GM12878 (cell line): ENCODE measurements around the gene CCR5AS.

Experiments used
- ATAC-seq: fragments of 200-7000 bp; cut with Tn5 transposase; 3 replicates; pipeline ENCODE4 v1.9.1; 2020; ENCODE audit warnings: mild to moderate bottlenecking, moderate library complexity
- BruUV-seq: library from RNA; stranded (reverse); fragments of 400-500 nt; replicated peaks from 2 replicates; lab custom pipeline; 2021; lab: Mats Ljungman, UMichigan
- CTCF ChIA-PET: fragments of 300-600 bp; sonication (Branson Sonifier 250); formaldehyde crosslinking; extraction: SDS; loops from one replicate; lab custom pipeline; 2021; ENCODE audit warnings: inconsistent platforms; lab: Yijun Ruan, JAX
- POLR2A ChIA-PET: fragments of 350-600 bp; formaldehyde crosslinking; extraction: SDS; loops from one replicate; lab custom pipeline; 2021; ENCODE audit warnings: inconsistent platforms; lab: Charles Lee
- RAD21 ChIA-PET: fragments of 300-600 bp; sonication (Branson Sonifier 250); formaldehyde crosslinking; loops from one replicate; lab custom pipeline; 2023; ENCODE audit warnings: antibody characterized with exemption; ENCODE audit not compliant: unreplicated experiment; lab: Charles Lee
- SMC1A ChIA-PET: fragments of 300-600 bp; sonication (Branson Sonifier 250); formaldehyde crosslinking; loops from one replicate; lab custom pipeline; 2023; ENCODE audit not compliant: unreplicated experiment, uncharacterized antibody; lab: Charles Lee
- DNase-seq: peaks from one replicate; pipeline ENCODE4 v3.0.0-alpha.2; 2011; ENCODE audit warnings: low read depth, low spot score
- FAIRE-seq: peaks from 3 replicates; lab custom pipeline; 2011; peaks lifted over from hg19 to GRCh38; lab: Jason Lieb, UNC
- H2AFZ ChIP-seq: 2 replicates; pipeline ENCODE4 v1.6.0; 2011; ENCODE audit warnings: low read depth, low read length, control low read depth; ENCODE audit not compliant: control insufficient read depth
- H3K27ac ChIP-seq: 2 replicates; pipeline ENCODE4 v1.5.1; 2011; ENCODE audit warnings: control low read depth; ENCODE audit not compliant: control insufficient read depth, insufficient read depth
- H3K27me3 ChIP-seq, 2 experiments: replicated peaks in 1 of 2; 2 replicates each; pipeline versions ENCODE4 v1.6.0 to v1.6.1; 2011; ENCODE audit warnings: low read length in 1 of 2; ENCODE audit not compliant: control insufficient read depth in 2 of 2, insufficient read depth in 2 of 2
- H3K36me3 ChIP-seq, 2 experiments: 2 replicates each; pipeline ENCODE4 v1.5.1; 2011; ENCODE audit warnings: low read length in 1 of 2; ENCODE audit not compliant: control insufficient read depth in 2 of 2, insufficient read depth in 2 of 2
- H3K4me1 ChIP-seq: 2 replicates; pipeline ENCODE4 v1.6.1; 2011; ENCODE audit warnings: mild to moderate bottlenecking, low read length, moderate library complexity, mixed read lengths; ENCODE audit not compliant: control insufficient read depth, insufficient read depth
- H3K4me2 ChIP-seq: 2 replicates; pipeline ENCODE4 v1.6.0; 2011; ENCODE audit warnings: control low read depth; ENCODE audit not compliant: control insufficient read depth, insufficient read depth
- H3K4me3 ChIP-seq: fragments of 200-600 bp; sonication (generic); 2 replicates; pipeline ENCODE4 v1.5.1; 2016
- H3K79me2 ChIP-seq: 2 replicates; pipeline ENCODE4 v1.6.0; 2011; ENCODE audit warnings: low read length; ENCODE audit not compliant: control insufficient read depth, insufficient read depth
- H3K9ac ChIP-seq: 2 replicates; pipeline ENCODE4 v1.8.0; 2011; ENCODE audit warnings: low read length, control low read depth, mixed read lengths; ENCODE audit not compliant: control insufficient read depth, insufficient read depth
- H3K9me3 ChIP-seq: replicated peaks from 3 replicates; pipeline ENCODE4 v1.5.1; 2011; ENCODE audit warnings: mild to moderate bottlenecking, low read length; ENCODE audit not compliant: control insufficient read depth, insufficient read depth
- H4K20me1 ChIP-seq: 2 replicates; pipeline ENCODE4 v1.6.0; 2011; ENCODE audit not compliant: control insufficient read depth, insufficient read depth
- ASH2L ChIP-seq: fragments of 300-600, 200-600 bp; sonication (generic); IDR thresholded peaks from 2 replicates; pipeline ENCODE4 v1.6.1; 2017; ENCODE audit warnings: low read depth, mild to moderate bottlenecking, borderline replicate concordance
- CBX5 ChIP-seq: sonication (generic); IDR thresholded peaks from 2 replicates; pipeline ENCODE4 v1.6.1; 2016; ENCODE audit warnings: low read depth, moderate library complexity, mild to moderate bottlenecking, inconsistent platforms
- CHD4 ChIP-seq: fragments of 200-600 bp; sonication (generic); IDR thresholded peaks from 2 replicates; pipeline ENCODE4 v1.6.1; 2016; ENCODE audit warnings: mild to moderate bottlenecking
- CREB1 ChIP-seq: IDR thresholded peaks from 2 replicates; pipeline ENCODE4 v1.6.1; 2012; ENCODE audit warnings: low read depth, mild to moderate bottlenecking, inconsistent platforms
- GATAD2B ChIP-seq: fragments of 450-650 bp; conservative IDR thresholded peaks from 2 replicates; pipeline ENCODE4 v1.6.1; 2017; ENCODE audit warnings: low read depth, mild to moderate bottlenecking, moderate library complexity
- POLR2AphosphoS5 ChIP-seq: IDR thresholded peaks from 2 replicates; pipeline ENCODE4 v1.6.1; 2011; ENCODE audit warnings: mild to moderate bottlenecking, low read length, inconsistent platforms
- RBBP5 ChIP-seq: fragments of 200-600 bp; sonication (generic); conservative IDR thresholded peaks from 2 replicates; pipeline ENCODE4 v1.6.1; 2016
- RELA ChIP-seq: fragments of 450-650 bp; IDR thresholded peaks from 2 replicates; pipeline ENCODE4 v1.8.0; 2014; ENCODE audit warnings: borderline replicate concordance; ENCODE audit not compliant: partially characterized antibody
- RFX5 ChIP-seq: IDR thresholded peaks from 2 replicates; pipeline ENCODE4 v1.6.1; 2011; ENCODE audit warnings: low read depth, low read length, improper control_type of control experiment
- SP1 ChIP-seq: IDR thresholded peaks from one replicate; pipeline ENCODE4 v1.6.1; 2011; ENCODE audit warnings: low read depth, low read length
- SREBF2 ChIP-seq: IDR thresholded peaks from 2 replicates; pipeline ENCODE4 v1.6.1; 2012; ENCODE audit warnings: mild to moderate bottlenecking, low read length
- WGBS: methylation state at CpG from one replicate; pipeline ENCODE4 v1.1.6; 2016; ENCODE audit warnings: low lambda C conversion rate; ENCODE audit not compliant: insufficient replicate concordance, insufficient coverage; ENCODE audit errors: missing lambda C conversion rate; 5-methylcytosine and 5-hydroxymethylcytosine counted together
- in situ Hi-C: fragments of 300-500 bp; cut with MboI; formaldehyde crosslinking; loops from 9 replicates; pipeline ENCODE4 v1.14.3; 2018; ENCODE audit warnings: mixed read lengths
- intact Hi-C: fragments of 100-400 bp; cut with micrococcal nuclease; formaldehyde crosslinking; loops from one replicate; pipeline ENCODE4 v1.14.2; 2022; ENCODE audit not compliant: unreplicated experiment
- TF ChIP-seq, protein P1 (sequence below): fragments of 450-650 bp; formaldehyde crosslinking; IDR thresholded peaks from 2 replicates; pipeline ENCODE4 v1.4.0; 2022; ENCODE audit warnings: mild to moderate bottlenecking, moderate library complexity

The CCR5AS gene

DNA sequence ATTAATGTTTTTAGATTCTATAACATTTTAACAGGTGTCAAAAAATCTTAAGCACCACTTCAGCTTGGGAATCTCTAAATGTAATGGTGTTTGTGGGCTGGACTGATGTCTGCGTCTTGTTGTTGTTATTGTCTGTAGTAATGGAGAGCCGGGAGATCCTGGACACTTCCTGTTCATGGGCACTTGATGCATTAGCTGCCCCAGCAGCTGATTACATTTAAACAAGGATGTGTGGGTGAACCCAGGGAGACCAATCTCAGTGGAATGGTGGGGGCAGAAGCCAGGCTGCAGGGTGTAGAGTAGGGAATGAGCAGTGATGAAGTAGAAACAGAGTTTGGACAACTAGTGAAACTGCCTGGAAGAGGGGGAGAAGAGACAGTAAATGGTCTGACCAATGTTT is 7.8 kb downstream of the CCR5AS start:
- Histone ChIP-seq H3K4me3 (no peak overlapping the region), H3K27ac (no peak overlapping the region), H3K9me3 (no peaks in the 10 kb centered on the region; the same call in 1 of the 3 replicates), H2AFZ (no peak overlapping the region), H3K27me3 (no peaks in the 10 kb centered on the region; a peak in 1 of 4 replicates), H3K79me2 (no peaks in the 10 kb centered on the region), H3K4me1 (peaks cover 14% of the 10 kb centered on the region), H3K4me2 (no peak overlapping the region), H3K9ac (no peak overlapping the region), H3K36me3 (no peaks in the 10 kb centered on the region), H4K20me1 (no peaks in the 10 kb centered on the region)
- CTCF ChIA-PET: interaction anchor here (1.3 kb wide), 1 partner anchor 90 kb away, joined by 7 read pairs; no protein-coding TSS in a partner anchor
- SMC1A ChIA-PET: interaction anchor here (1.2 kb wide), 1 partner anchor 45 kb away, joined by 3 read pairs; no protein-coding TSS in a partner anchor
- in situ Hi-C loops (no loop called here), intact Hi-C loops (no loop called here)
- DNase-seq (no peak), ATAC-seq (no peak), FAIRE-seq (no peak)
- TF ChIP-seq ASH2L (no peak), POLR2AphosphoS5 (no peak), CHD4 (no peak), RELA (no peak)
- RAD21 ChIA-PET: interaction anchor here (1.3 kb wide), 1 partner anchor 21 kb away, joined by 9 read pairs; no protein-coding TSS in a partner anchor
- no TSS peak for BruUV-seq
- POLR2A ChIA-PET: no interaction called here
- WGBS: 97% methylated on average over 2 of the region's 2 CpGs

DNA sequence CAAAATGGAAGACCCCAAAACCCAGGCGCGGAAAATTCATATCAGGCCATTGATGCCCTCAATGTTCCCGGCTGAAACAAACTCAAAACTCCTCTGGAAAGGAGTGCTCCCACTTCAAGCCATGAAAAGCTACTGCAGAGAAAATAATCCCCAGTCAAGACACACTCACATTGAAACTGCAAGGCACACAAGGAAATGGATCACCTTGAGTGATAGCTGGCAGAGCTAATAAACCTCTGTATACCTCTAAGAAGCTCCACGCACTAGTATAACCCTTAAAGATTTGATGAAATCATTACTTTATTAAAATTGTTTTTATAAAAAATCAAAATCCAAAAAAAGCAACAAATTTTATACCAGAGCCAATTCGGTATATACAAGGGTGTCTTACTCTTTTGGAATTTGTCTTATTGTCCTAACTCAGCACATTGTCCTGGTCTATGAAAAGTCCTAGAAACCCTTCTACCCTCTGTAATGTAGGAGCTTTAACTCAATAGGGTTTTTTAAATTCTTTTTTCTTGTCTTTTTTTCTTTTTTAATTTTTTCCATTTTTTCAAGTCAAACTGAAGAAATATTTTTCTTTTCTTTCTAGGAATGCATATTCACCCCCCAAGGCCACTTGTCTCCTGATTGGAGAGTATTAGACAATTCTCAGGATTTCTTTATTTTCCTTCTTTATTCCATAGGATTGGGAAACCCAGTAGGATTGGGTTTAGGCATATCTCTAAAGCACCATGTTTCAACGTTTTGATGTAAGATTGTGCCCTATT is 8.5 kb downstream of the CCR5AS start:
- no peak for FAIRE-seq
- no peak for DNase-seq
- CTCF ChIA-PET: interaction anchor here (0.7 to 1.6 kb wide), 2 partner anchors 26 to 343 kb away, joined by 3 to 6 read pairs; no protein-coding TSS in a partner anchor
- no peak overlapping the region for H3K9ac ChIP-seq
- SMC1A ChIA-PET: interaction anchor here (1.1 to 1.5 kb wide), 2 partner anchors 17 to 28 kb away, joined by 3 read pairs; no protein-coding TSS in a partner anchor
- WGBS: 64% methylated on average over 6 of the region's 6 CpGs
- H3K4me1 ChIP-seq: peaks cover 20% of the 10 kb centered on the region
- H3K27ac ChIP-seq: no peak overlapping the region
- H4K20me1 ChIP-seq: no peaks in the 10 kb centered on the region
- no TSS peak for BruUV-seq
- no peaks in the 10 kb centered on the region for H3K79me2 ChIP-seq
- H3K9me3 ChIP-seq: no peaks in the 10 kb centered on the region; the same call in 1 of the 3 replicates
- ATAC-seq: no peak
- H3K4me3 ChIP-seq: no peak overlapping the region
- intact Hi-C loops (no loop called here), in situ Hi-C loops (no loop called here)
- H2AFZ ChIP-seq: no peak overlapping the region
- H3K36me3 ChIP-seq: no peaks in the 10 kb centered on the region
- POLR2A ChIA-PET: no interaction called here
- RAD21 ChIA-PET: no interaction called here
- H3K27me3 ChIP-seq: no peaks in the 10 kb centered on the region; a peak in 1 of 4 replicates
- no peak overlapping the region for H3K4me2 ChIP-seq
- TF ChIP-seq SP1: no peak
- no peak for TF ChIP-seq GATAD2B
- no peak for TF ChIP-seq SREBF2
- TF ChIP-seq, protein P1, sequence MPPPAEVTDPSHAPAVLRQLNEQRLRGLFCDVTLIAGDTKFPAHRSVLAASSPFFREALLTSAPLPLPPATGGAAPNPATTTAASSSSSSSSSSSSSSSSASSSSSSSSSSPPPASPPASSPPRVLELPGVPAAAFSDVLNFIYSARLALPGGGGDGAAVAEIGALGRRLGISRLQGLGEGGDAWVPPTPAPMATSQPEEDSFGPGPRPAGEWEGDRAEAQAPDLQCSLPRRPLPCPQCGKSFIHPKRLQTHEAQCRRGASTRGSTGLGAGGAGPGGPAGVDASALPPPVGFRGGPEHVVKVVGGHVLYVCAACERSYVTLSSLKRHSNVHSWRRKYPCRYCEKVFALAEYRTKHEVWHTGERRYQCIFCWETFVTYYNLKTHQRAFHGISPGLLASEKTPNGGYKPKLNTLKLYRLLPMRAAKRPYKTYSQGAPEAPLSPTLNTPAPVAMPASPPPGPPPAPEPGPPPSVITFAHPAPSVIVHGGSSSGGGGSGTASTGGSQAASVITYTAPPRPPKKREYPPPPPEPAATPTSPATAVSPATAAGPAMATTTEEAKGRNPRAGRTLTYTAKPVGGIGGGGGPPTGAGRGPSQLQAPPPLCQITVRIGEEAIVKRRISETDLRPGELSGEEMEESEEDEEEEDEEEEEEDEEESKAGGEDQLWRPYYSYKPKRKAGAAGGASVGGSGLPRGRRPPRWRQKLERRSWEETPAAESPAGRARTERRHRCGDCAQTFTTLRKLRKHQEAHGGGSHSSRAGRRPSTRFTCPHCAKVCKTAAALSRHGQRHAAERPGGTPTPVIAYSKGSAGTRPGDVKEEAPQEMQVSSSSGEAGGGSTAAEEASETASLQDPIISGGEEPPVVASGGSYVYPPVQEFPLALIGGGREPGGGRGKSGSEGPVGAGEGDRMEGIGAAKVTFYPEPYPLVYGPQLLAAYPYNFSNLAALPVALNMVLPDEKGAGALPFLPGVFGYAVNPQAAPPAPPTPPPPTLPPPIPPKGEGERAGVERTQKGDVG: no peak
- TF ChIP-seq RBBP5: no peak
- no peak for TF ChIP-seq POLR2AphosphoS5
- no peak for TF ChIP-seq CBX5
- TF ChIP-seq RFX5: no peak
- no peak for TF ChIP-seq CREB1
